Measurements from ENCODE around the gene OR51M1.

DNA sequence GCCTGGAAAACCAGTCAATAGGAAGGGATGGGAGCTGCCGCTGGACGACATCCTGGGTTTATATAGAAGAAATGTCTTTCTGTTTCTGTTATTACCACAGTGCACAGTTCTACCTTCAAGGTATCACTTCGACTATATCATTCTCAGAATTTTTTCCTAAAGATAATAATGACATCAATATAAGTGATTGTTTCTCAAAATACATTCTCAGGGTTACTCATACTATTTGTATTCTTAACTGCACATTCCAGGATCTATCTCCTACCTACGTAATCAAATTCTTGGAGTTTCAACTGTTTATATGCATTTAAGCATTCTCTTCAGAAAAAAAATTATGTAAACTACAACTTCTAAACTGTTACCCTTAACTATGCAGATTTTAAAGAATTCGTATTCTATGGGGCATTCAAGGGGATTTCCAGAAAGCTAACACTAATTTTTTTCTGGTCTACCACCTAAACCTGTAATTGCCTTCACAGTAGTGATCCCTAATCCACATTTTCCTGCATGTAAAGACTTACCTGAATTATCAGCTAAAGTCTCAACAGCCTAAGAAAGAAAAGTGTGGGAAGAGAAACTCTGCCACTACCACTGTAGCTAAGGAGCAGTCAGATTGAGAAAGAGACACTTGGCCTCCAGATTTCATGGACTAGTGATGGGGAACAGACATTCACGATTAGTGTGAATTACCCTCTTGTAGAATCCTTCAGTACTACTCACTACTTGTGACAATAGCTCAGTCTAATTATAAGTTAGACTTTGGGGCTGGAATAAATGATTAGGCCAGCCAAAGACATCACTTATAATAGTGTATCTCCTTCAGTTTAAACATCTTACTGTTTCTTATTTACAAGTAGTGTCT lies 39.9 kb upstream of the OR51M1 start, which contains the start of gene OR51B5:
- TF ChIP-seq, protein P1, sequence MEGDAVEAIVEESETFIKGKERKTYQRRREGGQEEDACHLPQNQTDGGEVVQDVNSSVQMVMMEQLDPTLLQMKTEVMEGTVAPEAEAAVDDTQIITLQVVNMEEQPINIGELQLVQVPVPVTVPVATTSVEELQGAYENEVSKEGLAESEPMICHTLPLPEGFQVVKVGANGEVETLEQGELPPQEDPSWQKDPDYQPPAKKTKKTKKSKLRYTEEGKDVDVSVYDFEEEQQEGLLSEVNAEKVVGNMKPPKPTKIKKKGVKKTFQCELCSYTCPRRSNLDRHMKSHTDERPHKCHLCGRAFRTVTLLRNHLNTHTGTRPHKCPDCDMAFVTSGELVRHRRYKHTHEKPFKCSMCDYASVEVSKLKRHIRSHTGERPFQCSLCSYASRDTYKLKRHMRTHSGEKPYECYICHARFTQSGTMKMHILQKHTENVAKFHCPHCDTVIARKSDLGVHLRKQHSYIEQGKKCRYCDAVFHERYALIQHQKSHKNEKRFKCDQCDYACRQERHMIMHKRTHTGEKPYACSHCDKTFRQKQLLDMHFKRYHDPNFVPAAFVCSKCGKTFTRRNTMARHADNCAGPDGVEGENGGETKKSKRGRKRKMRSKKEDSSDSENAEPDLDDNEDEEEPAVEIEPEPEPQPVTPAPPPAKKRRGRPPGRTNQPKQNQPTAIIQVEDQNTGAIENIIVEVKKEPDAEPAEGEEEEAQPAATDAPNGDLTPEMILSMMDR (IDR thresholded peaks at IDR 0.05): no peak
- no peak for TF ChIP-seq POLR2A (IDR thresholded peaks at IDR 0.05)

Measured in esophagus squamous epithelium (tissue), 4 donors.